Stimulated activated naive CD8-positive, alpha-beta T cell treated with anti-CD3 and anti-CD28 coated beads, Interleukin-15, amount 100 ng/mL, for 72 hours (primary cell): Measurements from ENCODE around the gene PSMB10.
A peak's percentile ranks its signal among the peaks of the same experiment; 100 is the strongest.

ENCODE experiments used
- ATAC-seq: fragments of 150-1000 bp; cut with Tn5 transposase; 2 replicates; pipeline ENCODE4 v1.10.0; 2021; ENCODE audit warnings: mild to moderate bottlenecking, moderate library complexity
- DNase-seq, 2 donors: peaks; one replicate each; pipeline ENCODE4 v3.0.0; 2021 to 2022
- H3K27ac Mint-ChIP-seq, 2 donors: one replicate each; pipeline ENCODE4 v1.8.0; 2022; ENCODE audit warnings: mild to moderate bottlenecking in 2 of 2, mixed read lengths in 2 of 2, moderate library complexity in 2 of 2
- H3K27me3 Mint-ChIP-seq: one replicate; pipeline ENCODE4 v1.8.0; 2022; ENCODE audit warnings: mixed read lengths
- H3K4me1 Mint-ChIP-seq: one replicate; pipeline ENCODE4 v1.8.0; 2022; ENCODE audit warnings: mild to moderate bottlenecking, mixed read lengths
- H3K4me3 Mint-ChIP-seq, 2 donors: one replicate each; pipeline ENCODE4 v1.8.0; 2022; ENCODE audit warnings: mild to moderate bottlenecking in 2 of 2, mixed read lengths in 2 of 2, moderate library complexity in 1 of 2
- H3K9me3 Mint-ChIP-seq, 2 donors: one replicate each; pipeline ENCODE4 v1.8.0; 2022; ENCODE audit warnings: mixed read lengths in 2 of 2

PSMB10 gene

GRCh38 chr16:67950335-67950843 lies 13.7 kb upstream of the PSMB10 start:
- no peak for ATAC-seq
- H3K4me3 Mint-ChIP-seq: no peak overlapping the region
- no peaks in the 10 kb centered on the region for H3K4me1 Mint-ChIP-seq
- peak overlapping the region in 1 of 2 donors; percentile 21 for H3K27ac Mint-ChIP-seq
- no peaks in the 10 kb centered on the region for H3K27me3 Mint-ChIP-seq
- DNase-seq: no peak
- no peaks in the 10 kb centered on the region for H3K9me3 Mint-ChIP-seq

GRCh38 chr16:67949645-67950044 lies 13.0 kb upstream of the PSMB10 start:
- Mint-ChIP-seq H3K27ac (peak overlapping the region in 1 of 2 donors; percentile 12), H3K4me3 (no peak overlapping the region), H3K4me1 (no peaks in the 10 kb centered on the region), H3K27me3 (no peaks in the 10 kb centered on the region), H3K9me3 (no peaks in the 10 kb centered on the region)
- ATAC-seq: no peak
- DNase-seq: no peak

GRCh38 chr16:67948015-67948414 lies 11.4 kb upstream of the PSMB10 start:
- Mint-ChIP-seq H3K4me1 (no peaks in the 10 kb centered on the region), H3K27ac (peak overlapping the region in 1 of 2 donors; percentile 16), H3K9me3 (no peaks in the 10 kb centered on the region), H3K4me3 (no peak overlapping the region), H3K27me3 (no peaks in the 10 kb centered on the region)
- DNase-seq (no peak), ATAC-seq (no peak)

GRCh38 chr16:67946966-67947558 lies 10.4 kb upstream of the PSMB10 start:
- DNase-seq: no peak
- no peak overlapping the region for H3K27ac Mint-ChIP-seq
- no peak overlapping the region for H3K4me3 Mint-ChIP-seq

DNA sequence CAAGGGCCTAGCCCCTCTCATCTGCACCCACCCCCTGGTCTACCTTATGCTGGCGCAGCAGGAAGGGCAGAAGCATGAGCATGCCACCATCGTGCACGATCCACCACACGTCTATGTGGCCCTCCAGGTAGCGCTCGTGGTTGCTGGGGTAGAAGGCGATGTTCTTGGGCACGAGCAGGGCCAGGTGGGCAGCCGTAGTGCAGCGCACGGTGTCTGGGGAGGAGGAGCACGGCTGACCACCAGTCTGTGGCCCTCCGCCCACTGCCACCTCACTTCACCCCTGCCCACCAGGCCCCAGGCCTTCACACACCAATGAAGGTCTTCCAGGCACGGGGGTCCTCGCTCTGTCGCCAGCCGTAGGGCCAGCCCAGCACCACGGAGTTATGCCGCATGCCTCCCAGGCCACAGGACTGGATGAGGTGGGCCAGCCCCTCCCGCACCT lies 9.5 kb upstream of the PSMB10 start:
- DNase-seq (no peak), ATAC-seq (no peak)
- Mint-ChIP-seq H3K27me3 (no peaks in the 10 kb centered on the region), H3K9me3 (no peaks in the 10 kb centered on the region), H3K27ac (peak overlapping the region in 1 of 2 donors; percentile 63), H3K4me1 (peaks cover 13% of the 10 kb centered on the region), H3K4me3 (no peak overlapping the region)

More at GRCh38 chr16:67946966-67947558, 10.4 kb upstream of the PSMB10 start:
- no peak for ATAC-seq
- Mint-ChIP-seq H3K4me1 (peaks cover 4% of the 10 kb centered on the region), H3K27me3 (no peaks in the 10 kb centered on the region), H3K9me3 (no peaks in the 10 kb centered on the region)

DNA sequence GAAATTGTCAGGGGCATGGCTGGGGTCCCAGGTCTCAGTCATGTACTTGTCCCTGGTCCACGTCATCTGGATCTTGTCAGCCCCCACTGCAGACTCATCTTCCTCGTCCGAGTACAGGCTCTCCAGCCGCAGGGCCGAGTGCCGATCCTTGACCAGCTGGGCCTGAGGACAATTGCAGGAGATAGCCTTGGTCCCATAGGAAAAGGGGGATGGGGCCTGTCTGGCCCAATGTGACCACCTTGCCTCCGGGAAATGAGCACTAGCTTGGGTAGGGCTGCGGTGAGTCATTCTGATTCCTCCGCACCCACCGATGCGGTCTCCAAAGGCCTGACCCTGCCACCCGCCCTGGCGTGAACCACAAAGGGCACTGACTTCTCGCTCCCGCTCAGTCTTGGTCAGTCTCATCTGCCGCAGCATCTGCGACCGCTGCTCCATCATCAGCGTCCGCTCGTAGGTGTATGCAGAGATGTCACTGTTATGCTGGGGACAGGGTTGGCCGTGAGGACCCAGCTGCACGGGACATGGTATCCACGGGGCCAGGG lies 8.8 kb upstream of the PSMB10 start:
- Mint-ChIP-seq H3K27ac (no peak overlapping the region), H3K4me3 (no peak overlapping the region), H3K4me1 (peaks cover 16% of the 10 kb centered on the region), H3K9me3 (no peaks in the 10 kb centered on the region), H3K27me3 (no peaks in the 10 kb centered on the region)
- ATAC-seq (no peak), DNase-seq (no peak)

GRCh38 chr16:67944690-67945391 lies 8.2 kb upstream of the PSMB10 start:
- peak overlapping the region in 1 of 2 donors; percentile 88 for H3K27ac Mint-ChIP-seq
- ATAC-seq (no peak), DNase-seq (no peak)
- no peaks in the 10 kb centered on the region for H3K9me3 Mint-ChIP-seq
- no peaks in the 10 kb centered on the region for H3K27me3 Mint-ChIP-seq
- H3K4me1 Mint-ChIP-seq: peaks cover 23% of the 10 kb centered on the region
- H3K4me3 Mint-ChIP-seq: no peak overlapping the region

- DNase-seq (no peak), ATAC-seq (no peak)
- Mint-ChIP-seq H3K4me3 (no peak within 1 kb of the TSS), H3K9me3 (no peaks in the 10 kb centered on the region), H3K27ac (peak within 1 kb of the TSS in 1 of 2 donors; percentile 88), H3K4me1 (peaks cover 32% of the 10 kb centered on the region), H3K27me3 (no peaks in the 10 kb centered on the region)
Measured at GRCh38 chr16:67943619-67944504, 7.2 kb upstream of the PSMB10 start, which contains the start of gene LCAT. LCAT (minus strand) TSS chr16:67944120; CDS start chr16:67944101, 19 bp downstream.

- ATAC-seq: no peak
- peaks cover 34% of the 10 kb centered on the region for H3K4me1 Mint-ChIP-seq
- no peak overlapping the region for H3K27ac Mint-ChIP-seq
Measured at GRCh38 chr16:67943256-67943618, 6.6 kb upstream of the PSMB10 start.

DNA sequence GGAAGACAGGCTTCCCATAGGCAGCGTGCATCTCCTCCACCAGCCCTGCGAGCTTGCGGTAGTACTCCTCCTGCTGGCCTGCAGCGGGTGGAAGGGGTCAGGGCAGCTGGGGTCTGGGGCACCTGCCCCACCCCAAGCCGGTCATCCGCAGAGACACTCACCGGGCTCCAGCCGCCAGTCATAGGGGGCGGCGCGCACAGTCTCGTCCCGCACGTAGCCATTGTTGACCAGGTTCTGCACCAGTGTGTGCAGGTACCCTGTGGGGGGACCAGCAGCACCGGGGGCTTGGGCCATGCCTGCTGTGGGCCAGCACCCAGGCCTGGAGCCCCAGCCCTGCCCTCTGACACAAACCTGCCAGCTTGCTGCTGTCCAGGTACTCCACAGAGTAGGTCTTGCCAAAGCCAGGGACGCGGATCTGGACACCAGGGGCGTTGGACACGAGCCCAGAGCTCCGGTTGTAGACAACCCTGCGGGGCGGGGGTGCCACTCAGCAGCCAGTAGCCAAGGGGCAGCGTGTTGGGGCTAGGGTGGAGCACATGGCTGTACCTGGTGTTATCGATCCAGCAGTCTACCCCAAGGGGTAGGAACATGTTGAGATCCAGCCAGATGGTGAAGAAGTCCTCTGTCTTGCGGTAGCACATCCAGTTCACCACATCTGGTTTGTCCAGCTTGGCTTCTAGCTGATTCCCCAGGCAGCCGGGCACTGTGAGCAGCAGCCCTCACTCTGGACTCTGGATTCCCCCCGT lies 6.0 kb upstream of the PSMB10 start:
- Mint-ChIP-seq H3K4me1 (peaks cover 40% of the 10 kb centered on the region), H3K27me3 (no peaks in the 10 kb centered on the region), H3K4me3 (no peak overlapping the region), H3K27ac (no peak overlapping the region), H3K9me3 (no peaks in the 10 kb centered on the region)
- DNase-seq (no peak), ATAC-seq (peak; percentile 12)

More at GRCh38 chr16:67943256-67943618, 6.6 kb upstream of the PSMB10 start:
- Mint-ChIP-seq H3K9me3 (no peaks in the 10 kb centered on the region), H3K4me3 (no peak overlapping the region), H3K27me3 (no peaks in the 10 kb centered on the region)
- no peak for DNase-seq

GRCh38 chr16:67942200-67942509 lies 5.5 kb upstream of the PSMB10 start:
- H3K27me3 Mint-ChIP-seq: no peaks in the 10 kb centered on the region
- ATAC-seq (peak; percentile 59), DNase-seq (peak; percentile 38 to 49)
- peak overlapping the region in 1 of 2 donors; percentile 74 for H3K27ac Mint-ChIP-seq
- no peak overlapping the region for H3K4me3 Mint-ChIP-seq
- H3K4me1 Mint-ChIP-seq: peaks cover 45% of the 10 kb centered on the region
- no peaks in the 10 kb centered on the region for H3K9me3 Mint-ChIP-seq

DNA sequence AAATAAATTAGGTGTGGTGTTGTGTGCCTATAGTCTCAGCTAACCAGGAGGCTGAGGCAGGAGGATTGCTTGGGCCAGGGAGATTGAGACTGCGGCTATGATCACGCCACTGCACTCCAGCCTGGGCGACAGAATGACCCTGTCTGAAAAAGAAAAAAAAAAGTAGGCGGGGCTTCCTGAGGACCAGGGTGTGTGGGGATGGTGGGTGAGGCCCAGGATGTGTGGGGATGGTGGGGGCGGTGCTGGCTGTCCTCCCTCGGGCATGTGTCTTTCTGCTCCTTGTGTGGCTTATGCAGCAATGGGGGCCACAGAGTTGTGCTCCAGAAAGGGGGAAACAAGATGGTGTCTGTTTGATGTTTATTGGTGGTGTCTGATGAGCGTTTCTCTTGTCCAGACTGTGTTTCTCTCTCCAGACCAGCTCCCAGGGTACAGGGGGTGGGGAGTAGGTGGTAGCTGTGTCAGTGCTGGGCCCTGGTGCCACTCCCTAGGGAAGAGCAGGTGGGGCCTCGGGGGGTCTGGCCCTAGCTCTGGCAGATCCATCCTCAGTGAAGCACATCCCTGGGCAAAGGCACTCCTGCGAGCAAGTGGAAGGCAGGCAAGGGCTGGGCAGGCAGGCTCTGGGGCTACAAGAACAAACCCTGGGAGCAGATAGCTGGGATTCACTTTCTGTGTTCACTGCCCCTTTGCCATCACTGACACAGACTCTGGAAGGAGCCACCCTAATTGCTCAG lies 5.0 kb upstream of the PSMB10 start:
- ATAC-seq: no peak
- Mint-ChIP-seq H3K27me3 (no peaks in the 10 kb centered on the region), H3K27ac (peak overlapping the region in 1 of 2 donors; percentile 77), H3K4me1 (peaks cover 50% of the 10 kb centered on the region), H3K9me3 (no peaks in the 10 kb centered on the region), H3K4me3 (peak overlapping the region in 1 of 2 donors; percentile 1)
- no peak for DNase-seq

GRCh38 chr16:67940446-67941089 lies 3.9 kb upstream of the PSMB10 start:
- peak overlapping the region; percentile 36 to 81 for H3K4me3 Mint-ChIP-seq
- no peaks in the 10 kb centered on the region for H3K9me3 Mint-ChIP-seq
- H3K27me3 Mint-ChIP-seq: no peaks in the 10 kb centered on the region
- DNase-seq (no peak), ATAC-seq (no peak)
- peak overlapping the region in 1 of 2 donors; percentile 78 for H3K27ac Mint-ChIP-seq
- peaks cover 50% of the 10 kb centered on the region for H3K4me1 Mint-ChIP-seq
